ENCODE data around the gene RHBDD3. TPM values are rescaled to one million over a fixed set of nuclear protein-coding genes. Genes with fewer than 3 reads are reported as not detected.

RHBDD3 gene
- total RNA-seq, 1 donor from 2014 or later = 254 TPM

DNA sequence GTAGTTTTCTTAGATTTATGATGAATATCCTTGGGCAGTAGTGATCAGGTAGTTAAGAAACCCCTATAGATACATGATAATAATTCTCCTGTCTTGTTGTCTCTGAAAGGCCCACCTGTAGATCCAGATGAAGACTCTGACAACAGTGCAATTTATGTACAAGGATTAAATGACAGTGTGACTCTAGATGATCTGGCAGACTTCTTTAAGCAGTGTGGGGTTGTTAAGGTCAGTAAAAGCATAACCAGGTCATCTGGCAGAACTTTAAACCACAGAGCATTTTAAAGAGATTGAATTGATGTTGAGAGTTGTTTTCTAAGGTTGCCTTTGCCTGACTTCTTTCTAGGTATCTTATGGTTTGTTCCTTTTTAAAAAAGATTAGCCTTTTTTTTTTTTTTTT is 24.6 kb upstream of the RHBDD3 start:
- no peaks in the 10 kb centered on the region for H3K9me3 ChIP-seq
- TF ChIP-seq CTCF (IDR thresholded peaks at IDR 0.05) = no peak
- intact Hi-C loops (cut with DNase I) = no loop called here
- H3K27ac ChIP-seq = no peak overlapping the region
- H3K4me3 ChIP-seq = no peak overlapping the region
- H3K36me3 ChIP-seq = peaks cover 91 to 100% of the 10 kb centered on the region in 2 donors
- H3K4me1 ChIP-seq = no peaks in the 10 kb centered on the region
- H3K27me3 ChIP-seq = no peaks in the 10 kb centered on the region
- no peak for DNase-seq (ENCODE audit: low spot score in 2 of 2)

DNA sequence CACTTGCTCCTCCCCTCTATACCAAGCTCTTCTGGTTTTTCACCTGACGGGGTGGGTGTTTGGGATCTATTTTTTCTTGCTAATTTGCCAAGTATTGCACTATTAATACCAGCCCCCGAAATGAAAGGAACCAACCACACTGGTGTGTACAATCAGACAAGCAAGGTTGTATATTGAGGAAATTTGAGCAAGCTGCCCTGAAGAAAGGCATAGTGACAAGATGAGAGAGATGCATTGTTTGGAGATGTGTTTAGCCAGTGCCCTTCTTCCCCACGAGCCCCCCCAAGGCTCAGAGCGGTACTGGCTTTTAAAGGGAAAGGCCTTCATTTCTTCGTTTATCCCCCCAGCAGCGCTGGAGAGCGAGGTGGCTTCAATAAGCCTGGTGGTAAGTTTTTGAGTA is 23.4 kb upstream of the RHBDD3 start:
- Histone ChIP-seq H3K36me3 (peaks cover 89 to 100% of the 10 kb centered on the region in 2 donors), H3K9me3 (no peaks in the 10 kb centered on the region), H3K27ac (no peak overlapping the region), H3K4me3 (no peak overlapping the region), H3K4me1 (no peaks in the 10 kb centered on the region), H3K27me3 (no peaks in the 10 kb centered on the region)
- DNase-seq (ENCODE audit: low spot score in 2 of 2) = no peak
- TF ChIP-seq CTCF (IDR thresholded peaks at IDR 0.05) = no peak
- intact Hi-C loops (cut with DNase I) = no loop called here

GRCh38 chr22:29290061-29290460 is 22.3 kb upstream of the RHBDD3 start:
- intact Hi-C loops (cut with DNase I) = no loop called here
- peaks cover 90 to 100% of the 10 kb centered on the region in 2 donors for H3K36me3 ChIP-seq
- no peaks in the 10 kb centered on the region for H3K4me1 ChIP-seq
- no peak overlapping the region for H3K4me3 ChIP-seq
- H3K27ac ChIP-seq = no peak overlapping the region
- no peak for TF ChIP-seq CTCF (IDR thresholded peaks at IDR 0.05)
- no peak for DNase-seq (ENCODE audit: low spot score in 2 of 2)
- H3K9me3 ChIP-seq = no peaks in the 10 kb centered on the region
- H3K27me3 ChIP-seq = no peaks in the 10 kb centered on the region

GRCh38 chr22:29288837-29289236 is 21.1 kb upstream of the RHBDD3 start:
- Histone ChIP-seq H3K36me3 (peaks cover 90 to 100% of the 10 kb centered on the region in 2 donors), H3K4me1 (no peaks in the 10 kb centered on the region), H3K9me3 (no peaks in the 10 kb centered on the region), H3K4me3 (no peak overlapping the region), H3K27me3 (no peaks in the 10 kb centered on the region), H3K27ac (no peak overlapping the region)
- TF ChIP-seq CTCF (IDR thresholded peaks at IDR 0.05) = no peak
- DNase-seq (ENCODE audit: low spot score in 2 of 2) = no peak
- intact Hi-C loops (cut with DNase I) = no loop called here

DNA sequence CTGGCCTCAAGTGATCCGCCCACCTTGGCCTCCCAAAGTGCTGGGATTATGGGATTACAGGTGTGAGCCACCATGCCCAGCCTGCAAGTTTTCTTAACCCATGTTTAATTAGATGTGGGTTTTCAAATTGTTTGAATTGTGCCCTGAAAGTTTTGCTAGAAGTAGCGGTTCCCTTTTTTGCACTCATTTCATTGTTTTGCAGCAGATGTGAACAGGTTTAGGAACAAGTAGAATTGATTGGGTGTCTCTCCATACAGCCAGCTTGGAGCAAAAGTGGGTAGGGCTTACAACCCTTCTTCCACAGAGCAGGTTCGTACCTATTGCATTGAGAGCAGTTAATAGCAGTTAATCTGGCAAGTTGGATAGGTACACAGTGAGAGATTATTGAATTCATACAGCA is 16.4 kb upstream of the RHBDD3 start:
- intact Hi-C loops (cut with DNase I) = no loop called here
- no peak overlapping the region for H3K4me3 ChIP-seq
- H3K4me1 ChIP-seq = no peaks in the 10 kb centered on the region
- H3K36me3 ChIP-seq = peaks cover 93 to 97% of the 10 kb centered on the region in 2 donors
- no peak for TF ChIP-seq CTCF (IDR thresholded peaks at IDR 0.05)
- H3K27me3 ChIP-seq = no peaks in the 10 kb centered on the region
- no peak for DNase-seq (ENCODE audit: low spot score in 2 of 2)
- no peak overlapping the region for H3K27ac ChIP-seq
- H3K9me3 ChIP-seq = no peaks in the 10 kb centered on the region

DNA sequence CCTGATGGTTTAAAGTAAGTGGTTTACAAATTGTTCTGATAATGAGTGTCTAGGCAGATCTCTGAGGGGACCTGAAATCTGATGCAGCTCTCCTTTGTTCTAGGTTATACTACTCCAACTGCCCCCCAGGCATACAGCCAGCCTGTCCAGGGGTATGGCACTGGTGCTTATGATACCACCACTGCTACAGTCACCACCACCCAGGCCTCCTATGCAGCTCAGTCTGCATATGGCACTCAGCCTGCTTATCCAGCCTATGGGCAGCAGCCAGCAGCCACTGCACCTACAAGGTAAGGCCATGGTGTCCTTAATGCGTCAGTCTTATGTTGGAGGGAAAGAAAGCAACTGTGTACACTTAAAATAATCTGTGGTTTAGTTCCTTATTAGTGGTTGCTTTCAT is 10.1 kb upstream of the RHBDD3 start:
- no peak overlapping the region for H3K27ac ChIP-seq
- H3K4me3 ChIP-seq = no peak overlapping the region
- H3K36me3 ChIP-seq = peaks cover 86 to 95% of the 10 kb centered on the region in 2 donors
- intact Hi-C loops (cut with DNase I) = no loop called here
- H3K27me3 ChIP-seq = no peaks in the 10 kb centered on the region
- peaks cover 0 to 1% of the 10 kb centered on the region in 2 donors for H3K4me1 ChIP-seq
- no peak for DNase-seq (ENCODE audit: low spot score in 2 of 2)
- no peaks in the 10 kb centered on the region for H3K9me3 ChIP-seq
- no peak for TF ChIP-seq CTCF (IDR thresholded peaks at IDR 0.05)

All from ascending aorta (tissue), 2 donors.